ENCODE measurements around the gene LCN6. TPM values are rescaled to one million over a fixed set of nuclear protein-coding genes. Genes with fewer than 3 reads are reported as not detected.
"Not testable (repeated sequence)": the region's sequence is repeated elsewhere in the genome, so short reads cannot be mapped to it uniquely, and the experiment has no call there.

LCN6 gene
- total and polyA plus RNA-seq, 10 of the 15 experiments (the other 5 are each of a cell fraction or from before 2014, with no cell fraction given) = not detected

GRCh38 chr9:136765745-136766409 lies 17.6 kb upstream of the LCN6 start:
- peak overlapping the region; percentile 22; the same call in 1 of the 2 replicates for H3K9ac ChIP-seq (ENCODE audit: control insufficient read depth, insufficient read depth, low read length)
- in situ Hi-C loops (cut with MboI); H3K36me3 ChIP-seq (ENCODE audit: control insufficient read depth in 2 of 2, insufficient read depth in 2 of 2, low read length in 1 of 2); intact Hi-C loops (cut with micrococcal nuclease; ENCODE audit: unreplicated experiment); BruUV-seq (replicated peaks); H3K79me2 ChIP-seq (ENCODE audit: control insufficient read depth, insufficient read depth, low read length); H3K9me3 ChIP-seq (replicated peaks; ENCODE audit: control insufficient read depth, insufficient read depth, low read length); H4K20me1 ChIP-seq (ENCODE audit: control insufficient read depth, insufficient read depth); H3K27me3 ChIP-seq (replicated peaks in 1 of 2; ENCODE audit: control insufficient read depth in 2 of 2, insufficient read depth in 2 of 2, low read length in 1 of 2): not testable (repeated sequence)
- H3K4me2 ChIP-seq (ENCODE audit: control insufficient read depth, insufficient read depth) = peak overlapping the region; percentile 81
- CTCF ChIA-PET = interaction anchor here (0.8 to 9.3 kb wide), 15 partner anchors 10 to 471 kb away, joined by 3 to 163 read pairs (median 4); partner anchors contain the start of genes TMEM141 and TRAF2
- peak overlapping the region; percentile 79 for H3K27ac ChIP-seq (ENCODE audit: control insufficient read depth, insufficient read depth)
- RAD21 ChIA-PET (ENCODE audit: unreplicated experiment) = interaction anchor here (0.6 to 1.9 kb wide), 13 partner anchors 11 to 269 kb away, joined by 3 to 9 read pairs (median 4); partner anchors contain the start of genes PAXX and TMEM141
- H3K4me1 ChIP-seq (ENCODE audit: control insufficient read depth, insufficient read depth, low read length) = peaks cover 26% of the 10 kb centered on the region
- DNase-seq (ENCODE audit: low read depth, low spot score) (peak; percentile 40), FAIRE-seq (peak; percentile 88), ATAC-seq (peak; percentile 91)
- peak overlapping the region; percentile 62 for H3K4me3 ChIP-seq
- peak overlapping the region; percentile 63 for H2AFZ ChIP-seq (ENCODE audit: control insufficient read depth, low read depth, low read length)
- POLR2A ChIA-PET = interaction anchor here (0.5 to 1.5 kb wide), 7 partner anchors 12 to 444 kb away, joined by 3 to 5 read pairs (median 4); no protein-coding TSS in a partner anchor
- SMC1A ChIA-PET (ENCODE audit: uncharacterized antibody, unreplicated experiment) = interaction anchor here (1.1 to 3.7 kb wide), 8 partner anchors 12 to 269 kb away, joined by 3 to 23 read pairs (median 4); no protein-coding TSS in a partner anchor
- TF ChIP-seq IKZF1 (conservative IDR thresholded peaks at IDR 0.05) (peak; percentile 41; the same call in 1 of the 2 replicates), IKZF2 (IDR thresholded peaks at IDR 0.05) (peak; percentile 44 to 46; a peak in 2 of 4 replicates), RUNX3 (IDR thresholded peaks at IDR 0.05; ENCODE audit: low read length) (0 out of 2 replicates have a peak, but pooled peaks have one; percentile 14), POU2F2 (IDR thresholded peaks at IDR 0.05; ENCODE audit: borderline replicate concordance, low read depth, low read length) (peak; percentile 38; the same call in 1 of the 3 replicates), ASH2L (IDR thresholded peaks at IDR 0.05; ENCODE audit: borderline replicate concordance, low read depth) (0 out of 2 replicates have a peak, but pooled peaks have one; percentile 79), NBN (IDR thresholded peaks at IDR 0.05) (0 out of 2 replicates have a peak, but pooled peaks have one; percentile 31), ATF7 (IDR thresholded peaks at IDR 0.05; ENCODE audit: low read depth) (peak; percentile 36), MTA2 (IDR thresholded peaks at IDR 0.05; ENCODE audit: low read depth) (peak; percentile 7; the same call in 1 of the 2 replicates), BHLHE40 (IDR thresholded peaks at IDR 0.05; ENCODE audit: borderline replicate concordance in 1 of 2, low read depth in 2 of 2, low read length in 1 of 2) (peak in 1 of 2 experiments; percentile 68; a peak in 2 of 4 replicates), ZBTB40 (IDR thresholded peaks at IDR 0.05; ENCODE audit: borderline replicate concordance) (0 out of 2 replicates have a peak, but pooled peaks have one; percentile 10), CREB1 (IDR thresholded peaks at IDR 0.05; ENCODE audit: low read depth) (peak; percentile 33; the same call in 1 of the 2 replicates), CREM (IDR thresholded peaks at IDR 0.05; ENCODE audit: low read depth) (0 out of 2 replicates have a peak, but pooled peaks have one; percentile 30)
- WGBS (ENCODE audit: insufficient coverage, insufficient replicate concordance, low lambda C conversion rate, missing lambda C conversion rate) = 4% methylated on average over 14 of the region's 14 CpGs
